GM20431 (cell line): ENCODE results near the gene SYT9.

Experiments
- in situ Hi-C: fragments of 300-500 bp; cut with MseI, MboI; formaldehyde crosslinking; loops from one replicate; pipeline ENCODE4 v1.15.0; 2020; ENCODE audit warnings: low sequenced_read_pairs; ENCODE audit not compliant: unreplicated experiment

The SYT9 gene

DNA sequence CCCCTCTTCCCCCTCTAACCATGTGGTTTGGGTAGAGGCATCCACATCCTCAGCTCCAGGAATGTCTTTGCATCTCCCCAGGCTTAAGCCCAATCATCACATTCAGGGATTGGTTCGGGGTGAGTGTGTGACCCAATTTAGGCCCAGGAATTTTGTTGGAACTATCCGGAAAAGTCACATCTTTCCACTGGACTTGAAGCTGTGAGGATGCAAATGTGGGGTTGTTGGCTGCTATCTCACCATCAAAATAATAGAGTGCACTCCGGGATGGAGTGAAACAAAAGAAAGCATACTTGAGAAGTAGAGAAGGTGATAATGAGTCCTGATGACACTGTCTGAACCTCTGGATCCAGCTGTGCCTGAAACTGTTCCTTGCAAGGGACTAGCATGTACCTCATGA is 199.8 kb downstream of the SYT9 start:
- in situ Hi-C loops = no loop called here

DNA sequence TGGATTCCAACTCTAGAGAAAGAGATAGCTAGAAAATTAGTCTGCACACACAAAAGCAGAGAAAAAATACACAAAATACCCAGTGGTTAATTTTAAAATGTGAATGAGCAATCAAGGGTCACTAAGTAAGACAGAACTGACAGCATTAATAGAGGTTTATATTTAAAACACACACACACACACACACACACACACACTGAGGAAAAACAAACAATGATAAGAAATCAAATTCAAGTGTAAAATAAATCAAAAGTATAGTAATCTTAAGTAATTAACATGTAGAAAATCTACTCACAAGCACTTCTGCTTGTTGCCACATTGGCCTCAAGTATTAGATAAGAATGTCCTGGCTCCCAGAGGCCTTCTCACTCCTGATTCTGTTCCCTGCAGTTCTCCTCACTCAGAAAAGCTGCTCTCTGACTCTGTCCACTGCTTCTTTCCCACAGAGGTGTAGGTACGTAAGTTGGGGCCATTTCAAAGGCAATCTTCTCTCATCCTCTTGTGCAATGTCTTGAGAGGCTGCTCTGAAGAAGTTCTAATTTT is 200.3 kb downstream of the SYT9 start:
- in situ Hi-C loops = no loop called here

DNA sequence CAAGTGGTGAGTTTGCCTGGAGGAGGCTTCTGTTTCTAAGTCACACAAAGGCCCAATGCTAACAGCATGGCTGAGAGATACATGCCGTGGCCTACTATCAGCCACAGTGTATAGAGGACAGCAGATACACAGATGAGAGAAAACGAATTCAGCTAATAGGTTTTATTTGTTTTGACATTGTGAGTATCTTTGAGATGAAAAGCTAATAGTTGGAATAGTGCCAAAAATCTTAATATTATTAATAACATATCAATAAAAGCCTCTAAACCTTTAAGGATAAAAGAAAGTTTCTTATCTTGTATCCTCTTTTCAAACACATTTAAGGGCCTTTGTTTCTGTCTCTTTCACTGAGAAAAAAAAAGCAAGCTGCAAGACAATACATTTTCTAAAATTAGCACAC is 203.2 kb downstream of the SYT9 start:
- in situ Hi-C loops = no loop called here

DNA sequence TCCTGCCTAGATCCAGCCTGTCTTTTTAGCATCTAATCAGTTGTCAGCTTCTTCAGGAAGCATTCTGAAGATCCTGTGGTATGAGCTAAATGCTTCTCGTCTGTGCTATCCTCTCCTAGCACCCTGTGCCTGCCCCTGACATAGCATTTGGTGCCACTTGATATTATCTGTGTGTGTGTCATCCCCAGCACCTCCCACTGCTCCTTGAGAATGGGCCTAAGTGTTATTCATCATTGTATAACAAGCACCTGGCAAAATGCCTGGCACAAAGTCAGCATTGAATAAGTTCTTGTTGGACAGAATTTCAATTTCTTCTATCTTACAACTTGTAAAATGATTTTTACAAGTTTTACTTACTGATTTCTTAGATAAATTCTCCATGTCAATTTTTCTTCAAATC is 205.5 kb downstream of the SYT9 start:
- in situ Hi-C loops = no loop called here

DNA sequence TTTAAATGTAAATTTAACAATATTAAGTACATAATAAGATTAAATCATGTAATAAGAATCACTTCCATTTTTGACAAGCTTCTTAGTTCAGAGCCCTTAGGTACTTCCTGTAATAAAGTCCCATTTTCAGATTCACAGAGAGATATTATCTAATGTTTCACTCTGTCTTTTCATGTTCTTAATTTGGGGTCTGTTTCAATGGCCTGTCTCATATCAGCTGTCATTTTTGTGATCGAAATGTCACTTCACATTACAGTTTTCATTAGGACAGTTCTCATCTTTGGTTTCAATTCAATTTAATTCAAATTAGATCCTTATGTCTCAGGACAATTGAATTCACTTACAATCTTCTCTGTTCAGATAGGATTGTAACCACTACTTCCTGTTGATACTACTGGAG is 211.0 kb downstream of the SYT9 start:
- in situ Hi-C loops = no loop called here

DNA sequence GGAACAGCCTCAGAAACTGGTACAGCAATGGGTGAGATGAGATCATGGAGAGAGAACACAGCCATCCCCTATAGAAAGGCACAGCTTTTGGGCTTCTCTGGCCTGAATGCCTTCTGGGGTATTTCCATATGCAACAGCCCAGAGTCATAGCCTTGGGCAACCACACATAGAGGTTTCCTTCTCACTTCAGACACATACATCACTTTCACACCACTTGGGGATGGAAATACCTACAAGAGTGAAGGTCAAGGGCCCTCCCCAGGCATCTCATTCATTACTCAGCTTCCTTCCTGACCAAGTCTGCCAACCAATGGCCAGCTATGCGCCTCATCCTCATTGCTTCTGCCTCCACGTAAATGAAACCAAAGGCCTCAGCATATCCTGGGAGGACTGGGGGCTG is 215.9 kb downstream of the SYT9 start:
- in situ Hi-C loops = no loop called here

DNA sequence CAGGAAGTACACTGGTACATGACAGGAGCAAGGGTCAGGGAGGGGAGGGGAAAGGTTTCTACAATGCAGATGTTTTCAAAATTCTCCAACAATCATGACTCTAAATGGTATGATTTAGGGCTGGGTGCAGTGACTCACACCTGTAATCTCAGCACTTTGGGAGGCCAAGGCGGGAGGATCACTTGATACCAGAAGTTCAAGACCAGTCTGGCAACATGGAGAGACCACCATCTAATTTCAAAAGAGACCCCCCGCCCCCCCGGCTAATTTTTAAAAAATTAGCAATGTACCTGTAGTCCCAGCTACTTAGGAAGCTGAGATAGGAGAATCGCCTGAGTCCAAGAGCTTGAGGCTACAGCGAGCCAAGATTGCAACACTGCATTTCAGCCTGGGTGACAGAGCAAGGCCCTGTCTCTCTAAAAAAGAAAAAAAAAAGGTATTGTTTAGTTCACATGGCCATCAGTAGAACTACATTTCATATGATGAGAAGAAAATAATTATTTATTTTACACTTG is 217.7 kb downstream of the SYT9 start:
- in situ Hi-C loops = no loop called here

DNA sequence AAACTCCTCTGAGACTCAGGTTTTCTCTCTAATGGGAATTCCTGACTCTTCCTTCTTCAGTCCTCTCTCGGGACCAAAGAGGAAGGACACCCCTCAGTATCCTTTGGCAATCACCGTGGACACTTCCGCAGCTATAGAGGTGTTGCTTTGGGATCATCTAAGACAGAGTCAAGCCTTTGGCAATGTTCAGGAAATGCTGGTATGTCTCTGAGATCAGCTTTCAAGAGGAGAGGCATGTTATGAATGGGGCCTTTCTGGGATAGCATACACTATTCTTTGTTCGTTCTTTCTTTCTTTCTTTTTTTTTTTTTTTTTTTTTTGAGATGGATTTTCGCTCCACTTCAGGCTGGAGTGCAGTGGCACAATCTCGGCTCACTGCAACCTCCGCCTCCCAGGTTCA is 219.4 kb downstream of the SYT9 start:
- in situ Hi-C loops = no loop called here

DNA sequence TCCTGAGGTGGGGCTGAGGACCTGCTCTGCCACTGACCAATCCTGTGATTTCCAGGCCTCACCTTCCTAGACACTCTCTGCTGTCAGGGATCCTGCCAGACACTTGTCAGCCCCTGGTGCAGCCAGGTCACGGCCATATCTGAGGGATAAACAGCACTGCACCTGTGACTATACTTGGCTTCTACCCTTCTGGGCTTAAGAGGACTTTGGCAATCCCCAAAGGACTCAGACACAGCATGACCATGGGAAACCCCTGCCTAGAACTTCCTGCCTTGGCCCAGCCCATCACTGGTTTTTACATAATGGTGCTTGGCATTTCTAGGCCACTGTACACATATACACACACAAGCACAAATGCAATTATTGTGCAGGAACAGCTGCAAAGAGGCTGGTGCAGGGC is 222.0 kb downstream of the SYT9 start:
- in situ Hi-C loops = no loop called here

DNA sequence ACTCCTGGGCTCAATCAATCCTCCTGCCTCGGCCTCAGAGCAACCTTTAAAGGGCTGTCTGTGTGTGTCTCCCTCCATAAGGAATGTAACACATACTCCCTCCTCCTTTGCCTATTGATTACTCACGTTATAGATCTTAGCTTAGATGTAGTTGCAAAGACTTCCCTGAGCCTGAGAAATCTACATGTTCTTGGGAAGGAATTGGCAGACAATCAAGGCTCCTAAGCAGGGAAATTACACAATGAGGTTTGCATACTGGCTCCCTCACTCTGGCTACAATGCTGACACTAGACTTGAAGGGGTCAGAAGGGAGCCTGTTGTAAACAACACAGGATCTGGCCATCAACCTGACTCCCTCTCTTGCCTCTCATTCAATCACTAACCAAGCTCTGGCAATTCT is 228.4 kb downstream of the SYT9 start:
- in situ Hi-C loops = no loop called here

DNA sequence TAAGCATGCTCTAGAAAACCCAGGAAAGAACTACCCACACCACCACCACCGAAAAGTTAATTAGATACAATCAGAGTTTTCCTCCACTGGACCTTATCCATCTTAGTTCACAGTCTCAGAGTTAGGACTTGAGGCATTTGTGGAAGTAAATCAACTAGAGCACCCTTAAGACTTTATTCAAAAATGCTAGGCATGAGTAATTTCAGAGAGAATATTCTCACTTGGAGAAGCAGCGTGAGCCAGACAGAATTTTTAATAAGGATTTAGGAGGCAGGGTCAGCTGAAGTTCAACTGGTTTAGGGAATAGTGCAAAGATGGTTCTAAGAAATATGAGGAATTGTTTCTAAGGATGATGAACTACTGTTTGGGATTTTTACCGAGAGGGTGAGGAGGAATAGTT is 232.4 kb downstream of the SYT9 start:
- in situ Hi-C loops = no loop called here

DNA sequence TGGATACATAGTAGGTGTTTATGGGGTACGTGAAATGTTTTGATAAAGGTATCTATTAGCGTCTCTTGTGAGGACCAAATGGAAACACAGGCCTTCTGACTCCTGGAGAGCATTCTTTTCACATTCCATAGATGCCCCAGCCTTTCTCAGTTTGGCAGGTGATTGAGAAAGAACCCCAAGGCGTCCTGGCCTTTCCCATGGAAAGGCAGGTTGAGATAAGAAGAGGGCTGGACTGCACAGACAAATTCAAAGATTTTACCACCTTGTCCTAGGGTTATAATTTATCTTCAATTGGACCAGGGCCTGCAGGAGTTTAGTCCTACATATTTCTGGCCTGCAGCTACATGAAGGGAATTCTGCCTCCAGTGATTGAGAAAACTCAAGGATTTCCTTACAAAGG is 232.9 kb downstream of the SYT9 start:
- in situ Hi-C loops = no loop called here

DNA sequence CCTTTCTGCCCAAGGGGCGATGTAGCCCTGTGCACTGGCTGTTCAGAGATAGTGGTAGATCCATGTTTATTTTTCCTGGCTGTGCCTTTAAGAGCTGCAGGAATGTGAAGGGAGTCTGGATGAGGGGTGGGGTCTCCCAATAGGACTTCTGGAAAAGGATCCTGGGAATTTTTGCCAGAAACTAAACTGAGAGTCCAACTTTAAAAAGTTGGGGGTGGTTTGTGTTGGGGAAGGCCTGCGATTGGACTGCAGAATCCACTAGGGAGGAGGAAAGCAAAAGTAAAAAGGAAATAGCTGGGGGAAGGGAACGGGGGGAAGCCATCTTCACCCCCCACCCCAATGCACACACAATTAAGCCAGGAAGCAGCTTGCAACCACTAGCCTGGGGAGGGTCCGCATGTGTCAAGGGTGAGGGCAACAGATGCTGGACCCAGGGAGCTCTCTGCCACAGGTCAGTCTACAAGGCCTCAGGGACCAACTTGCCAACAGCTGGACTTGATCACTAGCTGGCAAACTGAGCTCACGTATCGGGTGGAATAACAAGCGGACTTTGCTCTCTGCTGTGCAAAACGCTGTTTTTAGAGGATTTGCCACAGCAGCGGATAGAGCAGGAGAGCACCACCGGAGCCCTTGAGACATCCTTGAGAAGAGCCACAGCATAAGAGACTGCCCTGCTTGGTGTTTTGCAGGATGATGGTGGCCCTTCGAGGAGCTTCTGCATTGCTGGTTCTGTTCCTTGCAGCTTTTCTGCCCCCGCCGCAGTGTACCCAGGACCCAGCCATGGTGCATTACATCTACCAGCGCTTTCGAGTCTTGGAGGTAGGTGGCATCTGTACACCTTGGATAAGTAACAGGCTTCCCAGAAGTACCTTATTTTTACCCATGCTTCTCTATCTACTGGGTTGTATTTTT is 233.7 kb downstream of the SYT9 start, which contains the start of gene OLFML1:
Gene OLFML1, plus strand, starts transcription at position 321 of the 912 bp plus-strand sequence. Its CDS starts 370 bp downstream, at position 691.
- in situ Hi-C loops = no loop called here

DNA sequence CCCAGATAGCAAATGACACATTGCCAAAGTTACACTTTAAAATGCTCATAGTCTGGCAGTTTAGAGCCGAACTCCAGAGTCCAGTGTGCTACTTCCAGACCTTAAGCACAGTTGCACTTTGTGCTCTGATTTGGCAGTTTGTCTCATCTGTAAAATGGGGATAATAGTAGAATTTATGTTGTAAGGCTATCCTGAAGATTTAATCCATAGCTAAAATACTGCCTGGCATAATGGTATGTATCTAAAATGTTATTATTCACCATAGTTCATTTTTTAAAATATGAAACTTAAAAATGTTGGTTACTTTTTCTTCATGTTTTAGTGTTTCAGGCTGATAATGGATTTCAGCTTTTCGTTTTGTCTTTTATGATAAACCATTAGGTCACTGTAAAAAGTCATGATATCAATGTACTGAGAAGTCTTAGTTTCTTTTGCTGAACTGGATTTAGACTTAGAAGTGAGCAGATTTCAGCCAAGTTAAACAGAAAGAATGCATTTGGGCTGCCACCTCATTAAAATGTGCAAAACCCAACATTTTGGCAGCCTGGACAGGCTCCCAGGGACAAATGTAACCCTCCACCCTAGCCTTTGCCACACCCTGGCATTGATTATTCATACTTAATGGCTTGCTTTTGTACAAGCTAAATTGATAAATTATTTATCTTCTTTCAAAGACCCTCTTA is 234.5 kb downstream of the SYT9 start:
- in situ Hi-C loops = no loop called here

DNA sequence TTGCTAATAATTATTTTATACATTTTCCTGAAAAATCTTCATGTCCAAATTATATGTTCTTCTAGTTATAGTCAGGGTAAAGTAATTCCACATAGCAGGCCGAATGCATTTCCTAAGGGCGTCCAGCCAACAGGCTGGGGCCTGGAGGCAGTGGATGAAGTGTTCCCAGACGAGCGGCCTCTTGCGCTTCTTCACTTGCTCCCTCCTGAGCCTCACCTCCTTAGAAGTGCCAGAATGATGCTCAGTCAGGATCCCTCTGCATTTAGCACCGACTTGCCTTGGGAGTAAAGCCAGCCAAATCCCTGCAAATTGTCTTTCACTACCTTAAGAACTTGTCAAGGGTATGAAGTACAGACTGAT is 235.1 kb downstream of the SYT9 start:
- in situ Hi-C loops = no loop called here

DNA sequence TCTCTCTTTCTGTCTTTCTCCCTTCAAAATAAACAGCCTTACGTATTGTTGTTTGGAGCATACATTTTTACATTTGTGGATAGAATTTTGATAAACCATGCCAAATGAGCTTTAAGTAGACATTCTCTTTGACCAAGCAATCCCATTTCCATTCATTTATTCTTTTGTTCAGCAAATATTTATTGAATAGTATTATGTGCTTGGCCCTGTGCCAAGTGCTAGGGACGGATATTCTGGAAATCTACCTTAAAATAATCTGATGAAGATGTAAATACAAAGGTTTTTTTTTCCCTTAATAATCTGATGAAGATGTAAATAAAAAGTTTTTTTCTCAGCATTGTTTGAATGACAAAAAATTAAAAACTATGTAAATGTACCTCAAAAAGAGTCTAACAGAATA is 235.7 kb downstream of the SYT9 start:
- in situ Hi-C loops = no loop called here

DNA sequence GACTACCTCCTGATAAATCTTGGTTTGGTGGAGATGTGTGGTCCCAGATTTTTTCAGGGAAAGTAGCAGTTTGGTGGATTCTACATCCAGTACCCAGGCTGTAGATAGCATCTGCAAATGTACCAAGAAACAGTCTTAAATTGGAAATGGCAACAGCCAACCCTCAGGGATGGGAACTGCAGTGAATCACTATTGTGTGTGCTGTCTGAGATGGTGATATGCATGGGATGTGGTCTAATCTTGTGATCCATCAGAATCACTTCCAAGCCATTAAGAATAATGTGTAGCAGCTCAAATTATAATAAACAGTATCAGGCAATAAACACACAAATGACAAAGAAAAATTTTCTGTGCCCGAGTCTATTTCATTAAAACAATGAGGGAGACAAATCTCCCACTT is 237.0 kb downstream of the SYT9 start:
- in situ Hi-C loops = no loop called here

DNA sequence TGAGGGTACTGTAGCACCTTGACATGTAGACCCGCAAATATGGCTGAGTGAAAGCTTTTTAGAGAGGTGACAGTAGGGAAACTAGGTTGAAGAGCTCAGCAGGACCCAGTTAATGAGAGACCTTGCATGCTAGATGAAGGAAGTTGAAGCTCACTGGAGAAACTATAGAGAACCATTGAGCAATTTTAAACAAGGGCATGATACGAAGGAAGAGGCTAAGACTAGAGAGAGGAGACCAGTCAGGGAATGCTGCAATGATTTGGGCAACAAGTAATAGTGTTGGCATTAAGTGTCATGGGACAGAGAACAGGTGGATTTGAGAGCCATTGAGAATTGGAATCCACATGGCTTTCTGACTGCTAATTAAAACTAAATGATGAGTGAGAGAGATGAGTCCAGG is 237.7 kb downstream of the SYT9 start:
- in situ Hi-C loops = no loop called here

DNA sequence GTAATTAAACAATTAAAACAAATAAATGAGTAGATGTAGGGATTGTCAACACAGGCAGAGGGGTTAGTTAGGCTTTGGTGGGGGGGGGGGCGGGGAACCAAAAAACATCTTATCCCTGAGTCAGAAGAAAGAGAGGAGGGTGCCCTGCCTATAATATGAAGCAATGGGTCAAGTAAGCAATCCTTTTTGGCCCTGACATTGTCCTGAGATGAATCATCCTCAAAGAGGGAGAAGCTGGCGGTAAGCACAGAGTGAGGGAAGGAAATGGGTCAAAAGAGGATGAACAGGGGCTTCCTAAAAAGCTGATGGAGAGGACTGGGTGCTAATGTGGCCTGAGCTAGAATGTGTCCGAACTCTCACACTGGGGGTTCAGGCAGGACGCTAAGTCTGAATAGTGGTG is 238.3 kb downstream of the SYT9 start:
- in situ Hi-C loops = no loop called here

DNA sequence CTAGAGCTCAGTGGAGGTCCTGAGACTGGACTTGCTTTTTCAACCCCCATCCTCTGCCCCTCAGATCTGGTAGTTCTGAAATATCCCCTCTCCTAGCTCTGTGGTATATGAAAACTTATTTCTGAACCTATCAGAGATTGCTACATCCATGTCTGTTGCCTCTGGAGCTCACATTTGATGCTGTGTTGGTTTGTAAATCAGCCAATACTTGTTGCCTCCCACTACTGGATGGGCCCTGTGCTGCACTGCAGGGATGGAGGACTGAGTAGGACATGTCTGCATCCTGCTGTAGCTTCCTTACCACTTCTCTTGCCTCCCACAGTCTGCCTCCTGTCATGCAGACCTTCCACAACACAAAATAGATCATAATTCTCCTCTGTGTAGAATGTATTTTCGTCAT is 238.8 kb downstream of the SYT9 start:
- in situ Hi-C loops = no loop called here

DNA sequence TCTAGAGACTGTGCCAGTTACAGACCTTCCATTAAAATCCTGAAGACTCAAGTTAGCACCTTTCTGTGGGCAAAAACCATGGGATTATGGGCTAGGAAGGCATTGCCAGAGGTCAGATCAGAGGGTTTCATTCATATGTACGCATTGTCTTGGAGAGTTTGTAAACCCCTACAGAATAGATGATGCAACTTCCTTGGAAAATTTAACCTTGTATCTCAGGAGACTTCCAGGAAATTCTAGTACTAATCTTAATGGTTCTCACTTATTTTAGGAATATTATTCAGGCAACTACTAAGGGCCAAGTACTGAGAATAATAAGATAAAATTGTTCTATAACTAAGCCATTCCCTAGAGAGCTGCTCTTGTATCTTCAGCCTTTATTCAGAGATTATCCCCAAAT is 240.5 kb downstream of the SYT9 start:
- in situ Hi-C loops = no loop called here
